Activated T-cell treated with anti-CD3 and anti-CD28 coated beads for 1 hour (primary cell): ENCODE measurements around the gene SLC22A3.
"Not testable (repeated sequence)": the region's sequence is repeated elsewhere in the genome, so short reads cannot be mapped to it uniquely, and the experiment has no call there.

Source experiments
- DNase-seq: peaks from one replicate; pipeline ENCODE4 v3.0.0-alpha.2; 2020; ENCODE audit warnings: low read depth

SLC22A3 gene

GRCh38 chr6:160447350-160447749 lies 99.2 kb downstream of the SLC22A3 start:
- DNase-seq = no peak

- DNase-seq = not testable (repeated sequence)
Measured at GRCh38 chr6:160449787-160450186, 101.6 kb downstream of the SLC22A3 start.

- DNase-seq = no peak
Measured at GRCh38 chr6:160450849-160451248, 102.7 kb downstream of the SLC22A3 start.

GRCh38 chr6:160454303-160454702 lies 106.1 kb downstream of the SLC22A3 start:
- no peak for DNase-seq

- DNase-seq = no peak
Measured at GRCh38 chr6:160455081-160455480, 106.9 kb downstream of the SLC22A3 start.

GRCh38 chr6:160455541-160456213 lies 107.5 kb downstream of the SLC22A3 start:
- DNase-seq = peak; percentile 56

GRCh38 chr6:160456214-160456546 lies 108.0 kb downstream of the SLC22A3 start:
- no peak for DNase-seq

- DNase-seq = no peak
Measured at GRCh38 chr6:160457823-160458222, 109.6 kb downstream of the SLC22A3 start.

GRCh38 chr6:160461641-160462040 lies 113.5 kb downstream of the SLC22A3 start:
- DNase-seq = no peak

GRCh38 chr6:160462116-160462515 lies 113.9 kb downstream of the SLC22A3 start:
- DNase-seq = no peak

GRCh38 chr6:160462551-160463109 lies 114.5 kb downstream of the SLC22A3 start:
- no peak for DNase-seq

GRCh38 chr6:160464744-160465143 lies 116.6 kb downstream of the SLC22A3 start:
- DNase-seq = no peak

GRCh38 chr6:160467261-160467871 lies 119.2 kb downstream of the SLC22A3 start:
- not testable (repeated sequence) for DNase-seq

GRCh38 chr6:160469153-160469552 lies 121.0 kb downstream of the SLC22A3 start:
- no peak for DNase-seq

- not testable (repeated sequence) for DNase-seq
Measured at GRCh38 chr6:160476056-160476455, 127.9 kb downstream of the SLC22A3 start.

- not testable (repeated sequence) for DNase-seq
Measured at GRCh38 chr6:160477072-160477471, 128.9 kb downstream of the SLC22A3 start.

GRCh38 chr6:160477901-160478300 lies 129.7 kb downstream of the SLC22A3 start:
- no peak for DNase-seq

- no peak for DNase-seq
Measured at GRCh38 chr6:160487116-160487515, 138.9 kb downstream of the SLC22A3 start.

- DNase-seq = no peak
Measured at GRCh38 chr6:160489091-160489490, 140.9 kb downstream of the SLC22A3 start.

- DNase-seq = no peak
Measured at GRCh38 chr6:160494576-160494975, 146.4 kb downstream of the SLC22A3 start.

- no peak for DNase-seq
Measured at GRCh38 chr6:160500639-160501038, 152.5 kb downstream of the SLC22A3 start.
